Frontal cortex (tissue), 4 donors: ENCODE results near the gene ADAMTS17. TPM values are rescaled to one million over a fixed set of nuclear protein-coding genes. Genes with fewer than 3 reads are reported as not detected.
A peak's percentile ranks its signal among the peaks of the same experiment; 100 is the strongest.

Experiments used
- DNase-seq, 2 donors: peaks; one replicate each; pipeline ENCODE4 v3.0.0; 2012; ENCODE audit warnings: low spot score in 2 of 2
- FAIRE-seq: peaks from 2 replicates; lab custom pipeline; 2012; peaks lifted over from hg19 to GRCh38; lab: Jason Lieb, UNC
- total RNA-seq: library from RNA; depleted of rRNA; stranded (reverse); fragments of >200 nt; gene quantifications from one replicate; pipeline ENCODE4 v1.2.3, GENCODE V29; 2014
- donor health status: control.
- donor health status: control.
- donor health status: control.

ADAMTS17 gene
- total RNA-seq, 1 donor from 2014 or later, result 9.4 TPM

DNA sequence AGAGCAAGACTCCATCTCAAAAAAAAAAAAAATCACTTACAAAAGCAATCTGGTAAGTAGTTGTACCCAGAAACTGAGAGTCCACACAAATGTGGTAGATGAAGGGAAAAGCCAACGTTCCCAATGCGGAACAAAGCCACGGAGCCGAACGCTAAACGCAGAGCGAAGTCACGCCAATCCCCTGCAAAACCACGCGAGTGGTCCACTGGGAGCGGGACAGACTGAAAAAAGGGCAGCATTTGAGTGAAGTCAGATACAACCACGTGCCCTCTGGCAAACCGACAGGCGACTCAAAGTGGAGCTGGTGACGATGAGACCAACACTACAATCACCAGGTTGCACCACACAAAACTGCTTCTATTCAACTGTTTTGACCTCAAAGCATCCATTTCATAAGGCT lies 362.4 kb downstream of the ADAMTS17 start:
- DNase-seq (no peak), FAIRE-seq (no peak)

GRCh38 chr15:99978426-99978825 lies 363.3 kb downstream of the ADAMTS17 start:
- no peak for FAIRE-seq
- DNase-seq, result no peak

DNA sequence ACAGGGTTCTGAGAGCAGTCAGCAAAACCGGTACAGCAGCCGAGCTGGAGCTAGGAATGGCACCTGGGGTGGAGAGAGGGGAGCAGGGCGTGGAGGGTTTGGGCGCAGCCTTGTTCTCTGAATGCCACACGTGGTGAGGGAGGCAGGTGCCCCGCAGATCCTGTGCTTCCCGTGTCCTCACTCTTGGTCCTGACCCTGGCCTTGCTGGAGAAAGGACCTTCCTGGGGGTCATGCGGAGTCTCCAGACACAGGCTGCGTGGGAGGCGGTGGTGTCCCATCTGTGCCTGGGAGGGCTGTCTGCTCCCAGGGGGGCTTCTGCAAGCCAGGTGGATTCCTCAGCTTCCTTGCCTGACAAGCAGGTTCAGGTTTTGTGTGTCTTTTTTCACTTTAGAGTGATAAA lies 363.8 kb downstream of the ADAMTS17 start:
- DNase-seq (no peak), FAIRE-seq (no peak)

DNA sequence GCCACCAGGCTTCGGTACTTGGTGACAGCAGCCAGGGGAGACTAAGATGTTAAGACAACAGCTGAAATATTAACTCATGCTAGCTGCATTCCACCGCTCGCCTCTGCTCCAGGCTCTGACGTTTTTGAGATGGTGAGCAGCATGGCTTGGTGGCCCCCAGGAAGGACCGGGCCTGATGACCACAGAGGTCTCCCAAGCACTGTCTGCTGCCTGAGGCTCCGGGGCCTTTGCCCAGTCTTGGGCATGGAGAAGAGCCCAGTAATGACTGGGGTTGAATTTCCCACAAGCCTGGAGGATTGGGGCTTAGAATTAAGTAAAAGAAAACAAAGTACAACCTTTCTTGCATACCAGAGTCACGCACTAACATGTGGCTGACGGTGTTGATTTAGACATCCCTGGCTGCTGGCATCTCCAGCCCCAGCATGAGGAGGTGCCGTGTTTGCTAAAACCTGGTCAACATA lies 364.9 kb downstream of the ADAMTS17 start:
- FAIRE-seq (no peak), DNase-seq (no peak)

DNA sequence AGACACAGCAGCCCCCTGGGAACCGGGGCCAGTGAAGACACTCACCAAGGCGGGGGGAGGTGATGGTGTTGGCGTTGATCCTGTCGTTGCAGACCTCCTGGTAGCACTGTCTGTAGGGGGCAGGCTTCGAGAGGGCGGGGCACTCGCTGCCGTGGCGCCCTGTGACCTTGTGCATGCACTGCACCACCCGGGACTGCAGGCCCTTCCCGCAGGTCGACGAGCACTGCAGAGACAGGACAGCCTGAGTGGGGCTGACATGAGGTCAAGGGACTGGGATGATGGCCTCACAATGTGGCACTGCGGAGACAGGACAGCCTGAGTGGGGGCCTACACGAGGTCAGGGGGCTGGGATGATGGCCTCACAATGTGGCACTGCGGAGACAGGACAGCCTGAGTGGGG lies 365.8 kb downstream of the ADAMTS17 start:
- FAIRE-seq (no peak), DNase-seq (no peak)

GRCh38 chr15:99974246-99974645 lies 367.5 kb downstream of the ADAMTS17 start:
- DNase-seq (no peak), FAIRE-seq (no peak)

DNA sequence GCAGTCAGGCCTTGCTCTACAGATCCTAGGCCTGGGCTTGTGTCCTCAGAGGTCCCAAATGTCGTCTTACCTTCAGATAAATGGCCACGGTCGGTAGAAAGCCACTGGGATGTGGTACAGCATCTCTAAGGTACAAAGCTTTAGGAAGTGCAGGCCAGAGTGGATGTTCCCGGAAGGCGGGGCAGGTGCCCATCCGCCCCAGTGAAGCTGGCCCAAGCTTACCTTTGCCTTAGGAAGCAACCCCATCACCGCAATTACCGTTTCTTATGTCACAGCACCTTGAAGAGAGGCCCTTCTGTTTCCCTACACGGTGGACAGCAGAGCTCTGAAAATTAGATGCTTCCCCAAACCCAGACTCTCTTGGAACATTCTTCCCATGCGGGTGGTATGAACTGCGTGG lies 368.4 kb downstream of the ADAMTS17 start:
- FAIRE-seq, result no peak

GRCh38 chr15:99970891-99971430 lies 370.8 kb downstream of the ADAMTS17 start:
- no peak for DNase-seq
- FAIRE-seq, result no peak

More for the DNA sequence above, 368.4 kb downstream of the ADAMTS17 start:
- no peak for DNase-seq

DNA sequence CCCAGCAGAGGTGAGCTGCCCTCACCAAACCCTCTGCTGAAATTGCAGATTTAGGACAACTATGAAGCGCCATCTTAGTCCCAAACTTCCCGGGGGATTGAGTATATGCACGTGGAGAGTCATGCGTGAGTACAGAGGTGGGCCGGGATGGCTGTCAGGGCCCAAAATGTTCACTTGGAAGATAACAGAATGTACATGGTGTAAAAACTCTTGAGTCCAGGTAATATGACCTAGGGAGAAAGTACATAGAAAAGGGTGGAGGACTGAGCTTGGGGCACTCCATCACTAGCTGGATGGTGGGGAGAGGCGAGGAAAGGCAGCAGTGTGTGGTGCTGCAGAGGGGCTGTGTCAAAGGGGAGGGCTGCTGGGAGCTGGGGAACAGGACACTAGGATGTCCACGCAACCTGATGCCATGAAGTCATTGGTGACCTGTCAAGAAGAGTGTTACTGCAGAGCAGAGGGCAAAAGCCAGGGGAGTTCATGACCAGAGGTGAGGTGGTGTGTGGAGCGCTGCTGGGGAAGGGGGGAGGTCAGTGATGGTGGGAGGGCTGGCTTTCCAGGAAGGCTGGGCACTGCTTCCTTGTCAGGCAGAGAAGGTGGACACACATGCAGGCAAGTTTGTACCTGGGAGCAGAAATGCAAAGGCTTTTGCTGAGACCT lies 372.4 kb downstream of the ADAMTS17 start:
- DNase-seq, result no peak
- FAIRE-seq, result no peak

DNA sequence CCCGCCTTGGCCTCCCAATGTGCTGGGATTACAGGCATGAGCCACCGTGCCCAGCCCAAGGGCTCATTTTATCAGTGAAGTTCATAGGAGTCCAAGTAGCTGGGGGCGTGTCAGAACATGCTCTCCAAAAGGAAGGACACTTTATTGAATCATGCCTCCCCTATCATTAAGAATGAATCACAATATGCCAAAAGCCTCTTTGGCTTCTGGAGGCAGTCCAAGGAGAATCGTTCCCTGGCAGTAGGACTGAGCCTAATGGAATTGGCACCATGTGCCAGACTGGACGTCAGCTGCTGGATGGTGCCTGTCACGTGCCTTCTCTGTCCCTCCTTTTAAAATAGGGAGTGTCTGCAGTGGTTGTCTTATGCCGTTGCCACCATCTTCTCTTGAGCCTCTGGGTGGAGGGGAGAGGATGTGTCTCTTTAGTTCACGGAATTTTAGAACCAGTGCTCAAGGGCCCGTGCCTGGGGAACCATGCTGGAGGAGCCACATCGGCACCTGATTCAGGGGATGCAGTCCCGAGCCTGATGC lies 373.9 kb downstream of the ADAMTS17 start:
- FAIRE-seq (no peak), DNase-seq (no peak)

GRCh38 chr15:99966815-99967214 lies 375.0 kb downstream of the ADAMTS17 start:
- no peak for FAIRE-seq
- no peak for DNase-seq

- no peak for FAIRE-seq
- DNase-seq, result no peak
These were observed 376.4 kb downstream of the ADAMTS17 start for GRCh38 chr15:99965376-99965775.

DNA sequence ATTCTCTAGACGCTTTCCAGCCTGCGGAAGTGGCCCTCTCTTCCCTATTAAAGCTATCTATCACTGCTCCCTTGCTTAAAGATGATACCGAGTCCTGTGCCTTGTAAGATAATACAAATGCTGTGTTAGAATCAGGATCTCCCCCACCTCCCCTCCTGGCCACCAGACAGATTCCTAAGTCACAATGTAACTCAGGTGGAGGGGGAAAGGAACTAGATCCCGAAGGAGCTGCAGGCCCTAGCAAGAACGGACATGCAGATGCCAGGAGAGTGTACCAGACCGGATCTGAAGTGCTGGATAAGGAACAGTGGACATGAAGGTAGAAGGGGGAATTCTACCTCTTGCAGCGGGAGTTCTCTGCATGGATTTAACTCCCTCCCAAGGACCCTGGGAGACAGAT lies 377.8 kb downstream of the ADAMTS17 start:
- DNase-seq, result no peak
- no peak for FAIRE-seq

GRCh38 chr15:99963096-99963825 lies 378.5 kb downstream of the ADAMTS17 start:
- no peak for FAIRE-seq
- peak in 1 of 2 donors; percentile 1 for DNase-seq

DNA sequence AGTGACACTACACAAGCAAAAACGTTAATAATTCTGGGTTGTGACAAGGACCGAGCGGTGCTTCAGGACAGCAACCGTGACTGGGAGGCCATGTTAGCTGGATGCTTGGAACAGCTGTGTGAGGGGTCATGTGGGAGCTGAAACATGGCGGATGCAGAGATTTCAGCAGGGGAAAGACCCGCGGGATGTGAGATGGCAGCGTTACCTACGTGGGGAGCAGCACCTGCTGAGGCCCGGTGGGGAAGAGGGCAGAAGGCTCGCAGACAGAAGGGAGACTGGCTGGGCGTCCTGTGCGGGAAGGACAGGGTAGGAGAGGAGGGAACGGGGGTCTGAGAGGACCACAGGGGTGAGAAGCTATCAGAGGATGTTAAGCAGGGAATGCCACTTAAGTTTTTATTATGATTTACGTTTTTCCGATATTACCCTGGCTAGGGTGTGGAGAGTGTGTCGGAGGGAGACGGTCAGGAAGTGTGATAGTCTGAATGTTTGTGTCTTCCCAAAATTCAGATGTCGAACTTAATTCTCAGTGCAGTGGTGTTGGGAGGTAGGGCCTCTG lies 379.7 kb downstream of the ADAMTS17 start:
- DNase-seq (no peak), FAIRE-seq (no peak)

DNA sequence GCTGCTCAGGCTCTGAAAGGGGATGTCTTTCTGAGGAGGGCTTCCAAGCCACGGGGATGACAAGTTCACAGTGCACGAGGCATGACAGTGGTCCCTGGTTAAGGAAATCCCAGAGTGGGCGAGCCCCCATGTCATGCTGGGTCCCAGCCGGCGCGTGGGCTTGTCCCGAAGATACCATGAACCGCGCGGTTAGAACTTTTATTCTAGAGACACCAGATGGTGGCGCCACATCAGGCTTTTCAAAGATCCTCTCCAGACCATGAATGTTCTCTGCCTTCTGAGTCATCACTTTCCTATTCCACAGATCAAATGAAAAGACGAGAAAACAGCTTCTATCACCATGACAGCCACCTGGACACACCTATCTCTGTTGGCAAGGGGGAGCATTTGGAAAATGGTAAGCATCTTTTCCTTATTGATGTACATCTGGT lies 380.7 kb downstream of the ADAMTS17 start:
- FAIRE-seq (no peak), DNase-seq (peak in 1 of 2 donors; percentile 47)

GRCh38 chr15:99959326-99959725 lies 382.4 kb downstream of the ADAMTS17 start:
- DNase-seq (no peak), FAIRE-seq (no peak)

DNA sequence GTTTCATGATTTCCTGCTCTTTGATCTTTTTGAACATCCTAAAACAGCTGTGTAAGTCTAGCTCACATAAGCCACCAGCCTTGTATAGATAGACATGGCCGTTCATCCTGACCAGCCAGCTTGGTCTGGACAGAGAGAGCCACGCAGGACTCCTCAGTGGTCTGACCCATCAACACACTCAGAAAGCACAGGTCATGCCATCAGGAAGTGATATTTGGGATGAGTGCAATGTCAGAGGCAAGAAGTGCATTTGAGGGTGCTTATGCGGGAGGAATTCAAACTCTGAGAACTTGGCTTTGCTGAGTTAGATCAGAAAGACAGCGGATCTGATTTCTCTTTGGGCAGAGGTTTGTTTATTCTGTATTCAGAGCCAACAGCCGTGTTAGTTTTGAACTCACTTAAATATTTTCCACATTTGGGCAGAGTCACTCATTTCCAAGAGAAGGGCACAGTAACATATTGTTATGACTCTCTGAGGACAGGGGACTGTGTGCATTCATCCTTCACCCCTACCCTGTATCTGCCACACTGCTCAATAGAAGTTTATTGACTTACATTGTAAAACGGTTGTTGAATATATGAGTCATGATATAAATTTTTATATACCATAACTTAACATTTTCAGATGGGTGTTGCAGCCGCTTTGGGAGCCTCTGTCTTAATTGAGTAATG lies 383.2 kb downstream of the ADAMTS17 start:
- DNase-seq, result peak in 1 of 2 donors; percentile 2
- FAIRE-seq, result no peak

DNA sequence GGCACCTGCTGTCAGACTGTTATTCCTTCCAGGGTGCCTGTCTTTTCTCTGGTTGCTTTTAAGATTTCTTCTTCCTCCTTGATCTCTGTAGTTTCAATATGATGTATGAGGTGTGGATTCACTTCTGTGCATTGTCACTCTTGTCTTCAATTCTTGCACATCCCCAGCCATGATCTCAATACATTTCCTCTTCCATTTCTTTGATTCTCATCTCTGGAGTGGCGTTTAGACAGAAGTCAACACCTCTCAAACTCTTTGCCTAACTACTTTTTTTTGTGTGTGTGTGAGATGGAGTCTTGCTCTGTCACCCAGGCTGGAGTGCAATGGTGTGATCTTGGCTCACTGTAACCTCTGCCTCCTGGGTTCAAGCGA lies 384.1 kb downstream of the ADAMTS17 start:
- no peak for DNase-seq
- no peak for FAIRE-seq
